Peyer's patch (tissue), 4 donors: Measurements from ENCODE around the gene FRMPD4.

Source experiments
- POLR2A ChIP-seq, 2 donors: fragments of 450-650 bp; IDR thresholded peaks; one replicate each; pipeline ENCODE4 v1.5.1; 2017; ENCODE audit warnings: antibody characterized with exemption in 2 of 2, mild to moderate bottlenecking in 2 of 2, moderate library complexity in 2 of 2
- TF ChIP-seq, protein P1 (sequence below), 6 experiments: fragments of 450-650 bp in 4 of 6; fragments of 200-600 bp in 2 of 6; sonication (generic) in 1 of 6; IDR thresholded peaks; one replicate each; pipeline ENCODE4 v1.5.1; 2017 to 2019; ENCODE audit warnings: antibody characterized with exemption in 6 of 6, mild to moderate bottlenecking in 3 of 6, moderate library complexity in 1 of 6

DNA sequence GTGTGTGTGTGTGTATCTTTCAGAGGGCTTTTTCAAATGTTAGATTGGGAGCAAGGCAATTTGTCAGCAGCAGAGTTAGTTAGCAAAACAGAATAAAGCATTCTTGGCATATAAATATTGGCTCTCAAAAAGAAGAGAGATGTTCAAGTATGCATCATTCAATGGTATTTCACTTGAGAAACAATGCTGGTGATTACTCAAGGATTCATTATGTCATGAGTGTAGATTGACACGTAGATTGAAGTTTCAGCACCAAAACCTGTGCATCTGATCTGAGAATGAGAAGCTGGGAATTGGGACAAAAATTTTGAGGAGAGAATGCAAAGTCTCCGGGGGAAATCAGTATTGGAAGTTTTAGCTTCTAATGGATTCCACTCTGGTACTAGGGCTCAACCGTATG, 241.4 kb downstream of the FRMPD4 start:
- TF ChIP-seq, protein P1, sequence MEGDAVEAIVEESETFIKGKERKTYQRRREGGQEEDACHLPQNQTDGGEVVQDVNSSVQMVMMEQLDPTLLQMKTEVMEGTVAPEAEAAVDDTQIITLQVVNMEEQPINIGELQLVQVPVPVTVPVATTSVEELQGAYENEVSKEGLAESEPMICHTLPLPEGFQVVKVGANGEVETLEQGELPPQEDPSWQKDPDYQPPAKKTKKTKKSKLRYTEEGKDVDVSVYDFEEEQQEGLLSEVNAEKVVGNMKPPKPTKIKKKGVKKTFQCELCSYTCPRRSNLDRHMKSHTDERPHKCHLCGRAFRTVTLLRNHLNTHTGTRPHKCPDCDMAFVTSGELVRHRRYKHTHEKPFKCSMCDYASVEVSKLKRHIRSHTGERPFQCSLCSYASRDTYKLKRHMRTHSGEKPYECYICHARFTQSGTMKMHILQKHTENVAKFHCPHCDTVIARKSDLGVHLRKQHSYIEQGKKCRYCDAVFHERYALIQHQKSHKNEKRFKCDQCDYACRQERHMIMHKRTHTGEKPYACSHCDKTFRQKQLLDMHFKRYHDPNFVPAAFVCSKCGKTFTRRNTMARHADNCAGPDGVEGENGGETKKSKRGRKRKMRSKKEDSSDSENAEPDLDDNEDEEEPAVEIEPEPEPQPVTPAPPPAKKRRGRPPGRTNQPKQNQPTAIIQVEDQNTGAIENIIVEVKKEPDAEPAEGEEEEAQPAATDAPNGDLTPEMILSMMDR (IDR thresholded peaks at IDR 0.05) = no peak
- no peak for TF ChIP-seq POLR2A (IDR thresholded peaks at IDR 0.05)
